GM21381 (cell line): ENCODE measurements around the gene RAG2.

Experiments used
- ATAC-seq: cut with Tn5 transposase; IDR thresholded peaks from one replicate; pipeline ENCODE4 v1.9.1; 2021; ENCODE audit warnings: mild to moderate bottlenecking, moderate library complexity; ENCODE audit not compliant: unreplicated experiment

The RAG2 gene

DNA sequence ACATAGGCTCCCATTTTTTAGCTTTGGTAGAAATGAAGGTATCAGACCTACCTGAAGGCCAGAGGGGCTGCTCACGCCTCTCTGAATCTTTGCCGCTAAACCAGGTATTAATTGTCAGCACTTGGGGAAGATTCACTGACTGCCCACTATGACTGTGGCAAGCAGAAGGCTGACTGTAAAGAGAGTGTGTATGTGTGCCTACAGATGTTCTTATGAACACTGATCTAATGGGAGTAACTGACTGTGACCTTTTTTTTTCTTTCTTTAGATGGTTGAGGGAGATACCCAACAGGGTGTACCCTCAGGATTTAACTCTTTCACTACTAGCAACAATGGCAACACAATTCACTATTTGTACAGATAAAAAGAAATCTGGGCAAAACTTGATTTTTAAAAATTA, at the start of gene RAG2:
Gene RAG2, minus strand, starts transcription at position 186 of the 400 bp plus-strand sequence. CDS start 4,068 bp downstream, outside the sequence.
- ATAC-seq: no peak

DNA sequence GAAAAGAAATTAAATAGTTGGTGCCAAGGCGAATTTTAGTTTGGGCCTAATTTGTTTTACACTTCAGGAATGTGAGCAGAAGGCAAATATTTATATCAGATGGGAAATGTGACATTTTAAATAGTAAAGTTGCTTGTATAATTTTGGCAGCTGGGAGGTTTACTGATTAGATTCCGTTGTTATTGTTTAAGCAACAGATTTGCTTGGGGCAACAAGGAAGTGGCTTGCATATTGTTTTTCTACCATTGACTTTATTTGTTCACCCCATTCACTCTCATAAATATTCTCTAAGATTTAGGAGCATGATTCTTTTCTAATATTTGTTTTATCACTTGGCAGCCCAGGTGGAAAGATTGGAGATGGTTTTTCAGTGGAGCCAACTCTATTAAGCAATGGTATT, 40.5 kb upstream of the RAG2 start:
- ATAC-seq: no peak

DNA sequence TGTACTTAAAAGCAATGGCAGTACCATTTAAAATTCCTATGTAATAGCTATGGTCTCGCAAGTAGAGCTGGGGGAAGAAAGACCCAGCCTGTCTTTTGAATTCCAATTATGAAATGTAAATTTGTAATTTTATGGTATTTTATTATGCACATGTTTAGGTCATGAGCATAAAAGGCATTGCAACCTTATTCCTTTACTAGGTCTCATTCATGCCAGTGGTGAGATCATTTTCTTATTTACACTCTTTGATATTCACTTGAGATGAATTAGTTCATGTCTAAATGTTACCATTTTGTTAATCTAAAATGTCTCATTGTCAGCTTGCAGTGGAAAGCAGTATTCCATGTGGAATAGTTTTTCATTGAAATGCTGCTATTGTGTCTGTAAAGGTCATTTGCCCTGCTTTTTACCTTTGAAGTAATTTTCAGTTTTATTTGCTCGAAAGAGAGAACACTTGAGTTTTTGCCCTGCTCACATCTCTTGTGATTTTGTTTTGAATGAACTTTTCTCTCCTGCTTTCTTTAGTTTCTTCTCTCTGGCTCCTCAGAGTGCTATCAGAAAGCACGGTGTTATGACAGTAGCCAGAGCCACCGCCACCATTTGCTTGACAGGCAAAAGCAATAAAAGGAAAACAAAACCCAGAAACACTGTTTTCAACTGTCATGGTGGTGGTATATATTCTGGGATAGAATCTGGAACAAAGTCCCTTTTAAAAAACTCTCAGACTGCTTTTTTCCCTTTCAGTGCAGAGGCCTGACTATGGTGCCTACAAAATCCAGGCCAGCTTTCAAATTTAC, 37.2 kb upstream of the RAG2 start:
- no peak for ATAC-seq

DNA sequence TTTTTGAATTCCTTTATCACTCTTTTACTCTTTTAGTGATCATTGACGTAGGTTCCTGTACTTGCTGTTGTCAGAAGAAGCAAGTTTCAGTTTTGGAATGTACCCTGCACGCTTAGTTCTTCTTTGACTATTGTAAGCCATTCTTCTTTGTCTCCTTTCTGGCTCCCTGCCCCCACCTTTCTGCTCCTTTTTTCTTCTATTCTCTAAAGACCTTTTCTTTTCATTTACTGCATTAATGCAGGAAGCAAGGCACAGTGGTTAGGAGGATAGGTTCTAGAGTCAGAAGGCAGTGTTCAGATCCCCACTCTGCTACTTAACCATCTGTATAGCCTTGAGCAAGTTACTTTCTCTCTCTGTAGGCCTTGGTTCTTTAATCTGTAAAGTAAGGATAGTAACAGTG, 33.7 kb upstream of the RAG2 start:
- peak; percentile 75 for ATAC-seq

DNA sequence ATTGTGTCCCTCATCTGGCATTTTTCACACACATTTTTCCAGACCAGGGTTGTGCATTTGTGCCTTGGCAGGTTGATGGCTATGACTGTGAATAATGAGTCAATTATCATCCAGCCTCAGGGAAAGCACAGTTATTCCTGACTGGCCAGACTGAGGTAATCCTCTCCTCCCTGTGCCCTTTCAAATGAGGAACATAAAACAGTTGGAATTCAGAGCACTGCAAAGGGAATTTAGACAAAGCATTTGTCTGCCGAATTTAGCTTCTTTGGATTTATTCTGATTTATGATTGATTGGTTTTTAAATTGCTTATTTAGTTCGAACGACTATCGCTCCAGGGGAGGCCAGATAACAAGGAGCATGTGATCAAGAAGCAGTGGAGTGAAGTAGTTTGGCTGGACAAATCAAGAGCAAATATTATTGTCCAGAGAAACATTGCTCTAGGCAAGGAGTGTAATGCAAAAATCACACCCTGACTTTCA, 30.8 kb upstream of the RAG2 start:
- ATAC-seq: no peak

DNA sequence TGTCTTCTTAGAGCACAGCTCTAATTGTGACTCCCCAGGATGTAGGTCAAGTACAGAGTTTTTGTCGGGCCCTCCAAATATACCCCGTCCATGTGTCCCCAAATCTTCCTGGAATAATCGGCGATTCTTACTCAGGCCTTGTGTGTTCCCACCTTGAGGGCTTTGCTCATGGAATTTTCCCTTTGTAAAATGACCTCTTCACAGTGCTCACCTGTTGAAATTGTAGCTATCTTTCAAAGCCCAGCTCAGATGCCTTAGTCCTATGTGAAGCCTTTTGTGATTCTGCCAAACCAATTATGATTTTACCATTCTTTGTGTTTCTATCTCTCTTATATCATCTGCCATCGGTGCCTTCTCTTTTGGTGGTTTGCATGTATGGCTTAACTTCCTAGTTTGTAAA, 30.1 kb upstream of the RAG2 start:
- no peak for ATAC-seq

DNA sequence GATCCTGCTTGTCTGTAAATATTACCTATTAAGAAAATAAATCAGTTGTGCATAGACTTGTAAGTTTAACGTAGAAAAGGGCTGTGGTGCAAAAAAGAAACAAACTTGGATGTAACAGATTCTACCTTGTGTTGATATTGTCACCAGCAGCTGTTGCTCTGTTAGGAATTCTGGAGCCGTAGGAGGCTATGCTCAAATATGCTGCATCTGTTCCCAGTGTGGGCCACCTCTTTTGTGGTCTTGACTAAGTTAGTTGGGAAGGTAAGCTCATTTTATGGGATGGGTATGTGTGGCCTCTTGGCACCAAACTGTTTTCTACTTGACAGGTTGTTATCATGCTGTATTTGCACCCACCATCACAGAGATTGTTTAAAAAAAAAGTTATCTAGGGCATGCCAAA, 29.4 kb upstream of the RAG2 start:
- ATAC-seq: no peak

DNA sequence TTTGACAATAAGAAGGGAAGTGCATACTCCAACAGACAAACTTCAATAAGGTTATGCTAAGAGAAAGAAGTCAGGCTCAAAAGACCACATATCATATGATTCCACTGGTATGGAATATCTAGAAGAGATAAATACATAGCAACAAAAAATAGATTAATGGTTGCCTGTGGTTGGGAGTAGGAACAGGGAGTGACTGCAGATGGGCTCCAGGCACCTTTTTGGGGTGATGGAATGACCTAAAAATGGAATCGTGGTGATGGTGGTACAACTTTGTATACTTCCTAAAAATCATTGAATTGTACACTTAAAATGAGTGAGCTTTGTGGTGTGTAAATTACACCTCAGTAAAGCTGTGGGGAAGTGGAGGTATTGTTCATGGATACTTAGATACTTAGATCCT, 29.0 kb upstream of the RAG2 start:
- ATAC-seq: no peak

DNA sequence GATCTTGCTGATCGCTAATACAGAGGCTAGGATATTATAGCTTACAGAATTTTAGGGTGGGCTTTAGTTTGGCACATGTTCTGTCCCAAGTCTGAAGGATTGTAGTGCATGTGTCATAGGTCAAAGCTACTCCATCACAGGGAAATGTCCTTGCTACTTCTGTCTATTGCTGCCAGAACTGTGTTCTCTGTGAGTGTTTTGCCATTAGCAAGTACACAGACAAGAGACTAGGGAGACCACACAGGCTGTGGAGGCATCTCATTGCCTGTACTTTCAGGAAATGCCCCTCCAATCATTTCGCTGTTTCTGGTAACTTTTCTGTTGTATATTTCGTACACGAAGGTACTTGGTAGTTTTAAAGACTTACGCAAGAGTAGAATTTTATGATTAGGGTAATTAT, 25.5 kb upstream of the RAG2 start:
- no peak for ATAC-seq

DNA sequence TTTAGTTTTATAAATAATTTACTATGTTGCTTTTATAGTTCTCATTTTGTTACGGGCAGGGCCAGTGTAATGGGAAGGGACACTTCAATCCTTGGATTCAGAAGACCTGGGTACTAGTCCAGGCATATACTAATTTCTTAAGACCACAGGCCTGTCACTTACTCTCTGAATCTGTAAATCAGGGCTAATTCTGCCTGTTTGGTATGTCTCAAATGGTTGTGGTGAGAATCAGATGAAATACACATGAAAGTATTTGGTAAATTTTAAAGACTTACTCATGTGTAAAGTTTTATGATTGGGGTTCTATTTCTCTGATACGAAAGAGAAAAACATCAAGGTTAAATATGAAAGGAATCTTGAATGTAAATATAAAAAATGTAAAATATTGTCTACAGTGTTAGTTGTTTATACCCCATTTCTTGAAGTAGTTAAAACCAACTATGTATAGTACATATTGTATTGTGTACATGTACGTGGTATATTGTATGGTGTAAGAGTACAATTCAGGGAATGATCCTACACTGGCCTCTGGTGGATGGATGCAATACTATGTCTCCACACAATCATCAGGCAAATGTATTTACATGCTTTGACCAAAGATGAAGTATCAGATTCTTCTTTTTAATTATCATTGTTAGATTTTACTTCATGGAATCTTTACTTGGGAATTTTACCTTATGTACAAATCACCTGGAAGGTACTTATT, 24.5 kb upstream of the RAG2 start:
- ATAC-seq: no peak

DNA sequence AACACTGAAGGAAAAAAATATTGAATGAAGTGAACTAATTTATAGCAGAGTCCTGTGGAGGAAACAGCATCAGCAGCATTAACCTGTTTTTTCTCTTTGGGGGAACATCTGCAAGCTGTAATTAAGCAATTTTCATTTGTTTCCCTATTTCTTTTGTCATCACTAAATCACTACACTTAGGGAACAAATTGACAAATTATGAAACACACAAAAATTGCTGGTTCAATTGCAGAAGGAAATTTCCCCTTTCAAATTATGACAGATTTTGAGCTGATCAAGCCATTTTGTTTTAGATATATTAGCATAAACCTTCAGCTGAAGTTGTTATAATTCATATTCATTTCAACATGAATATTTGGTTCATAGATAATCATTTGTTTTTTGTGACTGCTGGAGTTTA, 22.2 kb upstream of the RAG2 start:
- no peak for ATAC-seq

DNA sequence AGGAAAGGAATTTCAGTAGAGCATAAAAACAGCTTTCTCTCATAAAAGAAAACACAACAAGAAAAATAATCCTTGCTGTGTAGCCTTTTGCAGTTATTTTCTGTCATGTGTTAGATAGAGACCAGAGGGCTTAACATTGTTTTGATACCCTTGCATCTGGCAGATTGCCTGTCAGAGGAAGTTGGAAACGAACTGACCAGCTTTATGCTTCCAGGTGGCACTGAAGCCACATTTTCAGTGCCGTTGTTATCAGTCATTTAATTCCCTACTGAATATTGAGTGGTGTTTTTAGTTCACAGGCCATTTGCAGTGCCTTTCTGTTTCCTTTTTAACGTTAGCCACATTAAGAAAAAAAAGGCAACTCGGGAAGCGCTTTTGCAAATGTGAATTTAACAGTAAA, 21.5 kb upstream of the RAG2 start:
- ATAC-seq: no peak

DNA sequence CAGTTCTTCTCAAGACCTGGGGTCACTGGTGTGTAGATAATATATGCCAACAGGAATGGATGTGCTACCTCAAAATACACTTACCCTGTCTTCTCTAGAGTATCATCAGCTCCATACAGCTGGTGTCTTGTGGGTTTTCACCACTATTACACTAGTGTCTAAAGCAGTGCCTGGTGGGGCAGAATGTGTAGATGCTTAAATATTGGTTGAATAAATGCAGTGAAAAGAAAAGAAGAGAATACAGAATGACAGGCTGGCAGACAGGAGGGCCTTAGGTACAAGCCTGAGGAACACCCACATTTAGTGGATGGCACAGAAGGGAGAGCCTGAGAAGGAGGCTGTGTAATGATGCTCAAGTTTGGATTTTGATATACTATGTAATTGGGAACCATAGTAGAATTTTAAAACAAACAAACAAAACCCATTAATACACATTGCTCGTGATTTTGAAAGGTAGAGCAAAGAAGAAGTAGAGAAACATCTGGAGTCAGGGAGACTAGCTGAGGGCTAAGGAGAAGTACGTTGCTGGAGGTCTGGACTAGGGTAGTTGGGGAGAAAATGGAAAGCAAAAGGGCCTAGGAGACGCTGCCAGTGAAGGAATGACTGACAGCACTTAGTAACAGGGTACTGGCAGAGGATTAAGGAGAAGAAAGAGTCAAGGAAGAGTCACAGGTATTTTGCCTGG, 20.5 kb upstream of the RAG2 start:
- no peak for ATAC-seq

DNA sequence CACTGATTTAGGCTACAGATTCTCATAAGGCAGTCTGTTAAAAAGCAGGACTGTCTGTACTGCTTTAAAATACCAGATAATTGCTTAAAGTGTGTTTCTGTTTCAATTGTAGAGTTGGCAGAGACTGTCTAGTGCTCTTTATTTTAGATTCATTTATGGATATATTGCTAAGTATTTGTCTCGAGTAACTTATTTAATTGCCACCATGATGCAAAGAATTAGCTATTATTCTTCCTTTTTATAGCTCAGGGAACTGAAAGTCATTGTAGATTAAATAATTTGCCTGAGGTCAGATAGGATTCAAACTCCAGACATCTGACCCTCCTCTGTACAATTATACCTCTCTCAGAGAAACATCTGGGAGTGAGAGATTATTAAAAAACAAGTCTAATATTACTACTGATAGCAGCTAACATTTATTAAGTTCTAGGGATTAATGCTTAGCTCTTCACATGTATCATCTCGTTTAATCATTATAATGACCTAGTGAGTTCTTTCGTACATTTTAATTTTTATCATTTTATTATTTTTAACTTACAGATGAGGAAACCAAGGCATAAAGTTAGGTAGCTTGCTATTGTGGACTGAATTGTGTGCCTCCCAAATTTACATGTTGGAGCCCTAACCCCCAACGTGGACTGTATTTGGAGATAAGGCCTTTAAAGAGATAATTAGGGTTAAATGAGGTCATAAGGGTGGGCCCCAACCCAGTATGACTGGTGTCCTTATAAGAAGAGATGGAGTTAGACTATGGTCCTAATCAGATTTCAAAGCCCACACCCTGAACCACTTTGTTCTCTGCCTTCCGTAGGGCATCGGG, 19.7 kb upstream of the RAG2 start:
- ATAC-seq: no peak

DNA sequence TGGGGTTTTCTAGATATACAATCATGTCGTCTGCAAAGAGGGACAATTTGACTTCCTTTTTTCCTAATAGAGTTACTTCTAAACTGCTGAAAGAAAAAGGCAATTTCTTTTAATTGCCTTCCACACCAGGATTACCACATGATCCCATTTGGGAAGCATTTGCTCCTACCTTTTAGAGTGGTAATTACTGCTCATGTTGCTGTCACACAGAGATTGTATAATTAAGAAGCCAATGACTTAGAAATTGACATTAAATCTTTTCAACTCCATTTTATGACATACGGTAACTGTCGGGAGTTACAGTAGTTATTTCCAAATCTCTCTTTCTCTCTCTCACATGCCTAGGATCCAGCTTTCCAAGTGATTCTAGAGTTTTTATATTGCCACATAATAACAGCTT, 17.8 kb upstream of the RAG2 start:
- no peak for ATAC-seq

DNA sequence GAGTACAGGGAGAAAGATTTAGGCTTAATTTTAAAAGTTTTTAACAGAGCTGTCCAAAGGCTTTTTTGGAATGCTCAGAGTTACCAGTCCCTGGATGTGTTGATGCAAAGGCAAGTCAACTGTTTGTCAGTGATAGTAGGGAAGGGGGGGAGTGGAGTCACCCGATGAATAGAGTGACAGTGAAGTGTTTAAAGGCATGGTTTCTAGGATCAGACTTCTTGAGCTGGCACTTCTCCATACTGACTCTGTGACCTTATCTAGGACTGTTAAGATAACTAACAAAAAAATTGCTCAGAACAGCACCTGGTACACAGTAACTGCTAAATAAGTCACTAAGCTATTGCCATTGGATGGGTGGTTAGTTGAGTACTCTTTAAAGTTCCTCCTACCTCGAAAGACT, 11.3 kb upstream of the RAG2 start:
- no peak for ATAC-seq

DNA sequence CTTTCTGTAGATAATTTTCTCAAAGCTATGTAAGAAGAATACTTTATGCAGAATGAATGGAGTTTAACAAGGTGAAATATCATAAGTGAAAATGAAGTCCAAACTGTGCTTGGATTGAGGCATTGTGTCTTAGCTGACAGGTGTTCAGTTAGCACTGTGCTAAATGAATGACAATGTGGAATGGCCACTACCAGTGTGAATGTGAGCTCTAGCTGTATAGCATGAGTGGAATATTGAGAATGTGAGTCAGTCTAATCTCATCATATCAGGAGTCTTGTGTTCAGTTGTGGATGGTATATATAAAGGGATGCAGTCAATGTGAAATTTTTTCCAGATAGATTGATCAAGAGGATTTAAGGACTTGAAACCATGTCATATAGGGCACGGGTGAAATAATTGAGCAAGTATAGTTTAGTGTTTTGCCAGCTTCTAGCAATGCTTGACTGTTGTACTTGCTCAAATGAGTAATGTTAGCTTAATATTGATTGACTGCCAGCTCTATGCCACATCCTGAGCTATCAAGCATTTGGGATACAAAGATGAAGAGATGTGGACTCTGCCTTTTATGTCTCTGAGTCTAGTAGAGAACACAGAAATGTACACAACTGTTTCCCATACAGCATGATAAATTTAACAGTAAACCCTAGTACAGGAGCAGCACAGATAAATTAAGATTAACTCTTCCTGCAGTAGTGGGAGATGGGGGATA, 10.6 kb upstream of the RAG2 start:
- no peak for ATAC-seq

DNA sequence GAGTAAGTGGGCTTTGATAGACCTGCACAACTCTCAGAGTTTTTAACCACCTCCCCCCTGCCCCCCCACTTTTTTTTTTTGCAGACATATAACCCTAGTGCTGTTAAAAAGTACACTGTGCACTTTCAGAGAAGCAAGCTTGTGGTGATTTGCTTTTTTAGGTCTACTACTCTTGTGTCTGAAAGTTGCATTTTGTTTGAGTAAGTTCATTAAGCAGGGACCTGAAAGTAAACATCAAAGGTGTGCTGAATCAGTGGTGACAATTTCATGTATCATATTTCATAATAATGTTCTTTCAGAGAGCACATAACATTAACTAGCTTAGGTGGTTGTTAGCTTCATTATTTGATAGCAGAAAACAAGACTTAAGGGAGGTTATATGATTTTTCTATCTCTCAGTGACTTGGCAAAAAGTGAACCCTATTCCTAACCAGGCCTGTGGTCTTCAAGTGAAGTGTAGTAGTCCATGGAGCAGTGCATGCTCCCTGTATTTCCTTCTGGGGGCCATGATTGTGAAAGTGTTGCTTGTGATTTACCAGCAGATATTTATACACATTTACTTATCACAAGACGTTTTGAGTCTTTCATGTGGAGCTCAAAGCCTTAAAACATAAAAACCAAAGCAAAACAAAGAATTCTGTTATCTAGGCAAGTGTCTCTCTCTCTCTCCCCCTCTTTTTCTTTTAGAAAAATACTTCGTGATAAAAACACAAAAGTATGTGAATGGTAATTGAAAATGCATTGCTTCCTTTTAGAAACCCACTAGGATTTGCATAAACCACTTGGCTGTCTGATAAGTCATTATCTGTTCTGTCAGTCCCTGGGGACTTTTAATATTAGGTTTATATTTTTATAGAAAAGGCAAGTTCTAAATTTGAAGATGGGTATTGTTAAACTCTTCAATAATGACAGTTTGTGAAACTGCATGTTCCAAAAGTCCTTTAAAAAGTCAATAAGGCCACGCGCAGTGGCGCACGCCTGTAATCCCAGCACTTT, 7.5 kb upstream of the RAG2 start:
- ATAC-seq: no peak

DNA sequence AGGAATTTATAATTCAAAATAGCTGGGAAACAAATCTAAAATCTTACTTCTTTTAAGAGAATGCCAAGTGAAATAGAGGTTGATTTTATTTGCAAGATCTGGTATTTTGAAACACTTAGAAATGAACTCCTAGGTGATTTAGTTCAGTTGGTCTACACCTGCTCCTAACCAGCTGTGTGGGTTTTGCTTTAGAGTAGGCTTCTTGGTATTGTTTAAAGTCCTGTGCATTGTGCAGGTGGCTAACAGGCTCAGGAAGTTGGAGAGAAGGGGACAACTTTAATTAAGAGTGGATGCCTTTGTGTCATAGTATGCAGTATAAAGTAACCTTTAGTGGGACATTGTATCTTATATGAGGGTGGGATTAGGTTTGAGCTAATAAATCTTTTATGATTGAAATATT, 4.1 kb upstream of the RAG2 start:
- ATAC-seq: no peak
